CD4-positive, alpha-beta memory T cell (primary cell): ENCODE data around the gene HSD11B1. TPM values are rescaled to one million over a fixed set of nuclear protein-coding genes. Genes with fewer than 3 reads are reported as not detected.
A peak's percentile ranks its signal among the peaks of the same experiment; 100 is the strongest.

Experiments
- CTCF ChIA-PET: fragments of 350-600 bp; sonication (Branson Sonifier 250); formaldehyde crosslinking; loops from one replicate; lab custom pipeline; 2021; ENCODE audit warnings: inconsistent platforms; ENCODE audit not compliant: partially characterized antibody; lab: Charles Lee
- POLR2A ChIA-PET: fragments of 350-600 bp; sonication (Branson Sonifier 250); formaldehyde crosslinking; loops from one replicate; lab custom pipeline; 2021; ENCODE audit not compliant: partially characterized antibody; lab: Charles Lee
- DNase-seq, 5 donors: peaks; one replicate each; pipeline versions ENCODE4 v3.0.0 to v3.0.0-alpha.2; 2020 to 2022; ENCODE audit warnings: mixed read lengths in 1 of 5
- H3K27ac ChIP-seq: one replicate; pipeline ENCODE4 v1.7.0; 2013; ENCODE audit warnings: low read depth, low read length
- H3K27me3 ChIP-seq: 2 replicates; pipeline ENCODE4 v1.7.0; 2013; ENCODE audit warnings: mild to moderate bottlenecking, low read length, moderate library complexity; ENCODE audit not compliant: insufficient read depth
- H3K36me3 ChIP-seq: 2 replicates; pipeline ENCODE4 v1.7.0; 2013; ENCODE audit warnings: mild to moderate bottlenecking, low read length, moderate library complexity; ENCODE audit not compliant: insufficient read depth
- H3K4me1 ChIP-seq: 2 replicates; pipeline ENCODE4 v1.7.0; 2013; ENCODE audit warnings: mild to moderate bottlenecking, low read length, moderate library complexity; ENCODE audit not compliant: insufficient read depth
- H3K4me3 ChIP-seq, 2 donors: one replicate each; pipeline ENCODE4 v1.7.0; 2013; ENCODE audit warnings: low read length in 2 of 2, mild to moderate bottlenecking in 1 of 2
- H3K9me3 ChIP-seq, 2 donors: one replicate each; pipeline ENCODE4 v1.7.0; 2013; ENCODE audit warnings: low read length in 2 of 2, control low read depth in 1 of 2; ENCODE audit not compliant: control insufficient read depth in 1 of 2
- H3K27ac Mint-ChIP-seq, 7 donors: one replicate each; pipeline ENCODE4 v1.8.0; 2020 to 2021; ENCODE audit warnings: mixed read lengths in 7 of 7, mild to moderate bottlenecking in 6 of 7, inconsistent platforms in 3 of 7, moderate library complexity in 3 of 7
- H3K27me3 Mint-ChIP-seq, 2 donors: one replicate each; pipeline ENCODE4 v1.8.0; 2020 to 2021; ENCODE audit warnings: mixed read lengths in 2 of 2
- H3K36me3 Mint-ChIP-seq, 2 donors: one replicate each; pipeline ENCODE4 v1.8.0; 2020 to 2021; ENCODE audit warnings: mixed read lengths in 2 of 2, inconsistent platforms in 1 of 2, mild to moderate bottlenecking in 1 of 2
- H3K4me1 Mint-ChIP-seq, 4 donors: one replicate each; pipeline ENCODE4 v1.8.0; 2020 to 2021; ENCODE audit warnings: mixed read lengths in 4 of 4, mild to moderate bottlenecking in 1 of 4
- H3K4me3 Mint-ChIP-seq, 8 donors: one replicate each; pipeline ENCODE4 v1.8.0; 2020 to 2021; ENCODE audit warnings: mixed read lengths in 8 of 8, mild to moderate bottlenecking in 7 of 8, moderate library complexity in 6 of 8, inconsistent platforms in 3 of 8
- H3K9me3 Mint-ChIP-seq, 8 donors: one replicate each; pipeline ENCODE4 v1.8.0; 2020 to 2021; ENCODE audit warnings: mixed read lengths in 8 of 8, mild to moderate bottlenecking in 5 of 8, inconsistent platforms in 3 of 8, moderate library complexity in 1 of 8
- intact Hi-C: fragments of 100-400 bp; cut with micrococcal nuclease; formaldehyde crosslinking; loops from one replicate; pipeline ENCODE4 v1.15.1; 2023
- polyA plus RNA-seq, 2 donors: library from polyadenylated mRNA; unstranded; fragments of 300-500 nt; fragmentation: Illumina TruSeq; gene quantifications; one replicate each; pipeline ENCODE4 v1.2.3, GENCODE V29; 2021
- total RNA-seq, 2 experiments: library from RNA; stranded (reverse); gene quantifications; one replicate each; pipeline ENCODE4 v1.2.3, GENCODE V29; 2021

Gene HSD11B1
- total and polyA plus RNA-seq, 4 experiments from 2014 or later: 0.49 to 7.3 (median 5.6) TPM; not detected in 1

- Mint-ChIP-seq H3K4me1 (peaks cover 7 to 16% (median 9%) of the 10 kb centered on the region in 4 donors), H3K27ac (no peak overlapping the region)
- CTCF ChIA-PET: interaction anchor here (1.4 kb wide), 1 partner anchor 10 kb away, joined by 3 read pairs; no protein-coding TSS in a partner anchor
Observed at GRCh38 chr1:209721323-209721722, 16.7 kb downstream of the HSD11B1 start.

GRCh38 chr1:209723265-209723664, 18.6 kb downstream of the HSD11B1 start:
- intact Hi-C loops: no loop called here
- H3K27ac Mint-ChIP-seq: peak overlapping the region in 2 of 7 donors; percentile 7 to 16
- CTCF ChIA-PET: interaction anchor here (3.3 kb wide), 1 partner anchor 25 kb away, joined by 18 read pairs; no protein-coding TSS in a partner anchor

More at GRCh38 chr1:209721323-209721722, 16.7 kb downstream of the HSD11B1 start:
- Histone ChIP-seq H3K9me3 (no peaks in the 10 kb centered on the region), H3K36me3 (no peaks in the 10 kb centered on the region), H3K27ac (no peak overlapping the region), H3K4me3 (no peak overlapping the region), H3K4me1 (peaks cover 19% of the 10 kb centered on the region), H3K27me3 (no peaks in the 10 kb centered on the region)
- no peaks in the 10 kb centered on the region for H3K9me3 Mint-ChIP-seq
- no peak for DNase-seq
- peaks cover 0 to 6% of the 10 kb centered on the region in 2 donors for H3K36me3 Mint-ChIP-seq
- H3K27me3 Mint-ChIP-seq: no peaks in the 10 kb centered on the region
- POLR2A ChIA-PET: no interaction called here
- intact Hi-C loops: no loop called here
- no peak overlapping the region for H3K4me3 Mint-ChIP-seq

GRCh38 chr1:209723756-209724693, 19.4 kb downstream of the HSD11B1 start:
- Mint-ChIP-seq H3K36me3 (peaks cover 0 to 8% of the 10 kb centered on the region in 2 donors), H3K4me1 (peaks cover 11 to 22% (median 14%) of the 10 kb centered on the region in 4 donors), H3K9me3 (no peaks in the 10 kb centered on the region), H3K27ac (peak overlapping the region in 5 of 7 donors; percentile 36 to 91 (median 88)), H3K4me3 (peak overlapping the region in 4 of 8 donors; percentile 21 to 72 (median 44)), H3K27me3 (no peaks in the 10 kb centered on the region)
- no peaks in the 10 kb centered on the region for H3K27me3 ChIP-seq
- ChIA-PET CTCF (interaction anchor here (0.9 to 3.3 kb wide), 3 partner anchors 11 to 24 kb away, joined by 4 to 18 read pairs (median 4); no protein-coding TSS in a partner anchor), POLR2A (interaction anchor here (2.5 kb wide), 1 partner anchor 45 kb away, joined by 11 read pairs; no protein-coding TSS in a partner anchor)
- H3K4me3 ChIP-seq: no peak overlapping the region
- intact Hi-C loops: no loop called here
- H3K36me3 ChIP-seq: no peaks in the 10 kb centered on the region
- no peak overlapping the region for H3K27ac ChIP-seq
- peak in 1 of 5 donors; percentile 5 for DNase-seq
- peaks cover 19% of the 10 kb centered on the region for H3K4me1 ChIP-seq
- no peaks in the 10 kb centered on the region for H3K9me3 ChIP-seq

More at GRCh38 chr1:209723265-209723664, 18.6 kb downstream of the HSD11B1 start:
- no peaks in the 10 kb centered on the region for H3K27me3 ChIP-seq
- Mint-ChIP-seq H3K4me3 (no peak overlapping the region), H3K4me1 (peaks cover 11 to 22% (median 14%) of the 10 kb centered on the region in 4 donors), H3K36me3 (peaks cover 0 to 8% of the 10 kb centered on the region in 2 donors), H3K9me3 (no peaks in the 10 kb centered on the region), H3K27me3 (no peaks in the 10 kb centered on the region)
- no peaks in the 10 kb centered on the region for H3K9me3 ChIP-seq
- POLR2A ChIA-PET: interaction anchor here (2.5 kb wide), 1 partner anchor 46 kb away, joined by 11 read pairs; no protein-coding TSS in a partner anchor
- H3K36me3 ChIP-seq: no peaks in the 10 kb centered on the region
- no peak overlapping the region for H3K27ac ChIP-seq
- no peak for DNase-seq
- peaks cover 19% of the 10 kb centered on the region for H3K4me1 ChIP-seq
- no peak overlapping the region for H3K4me3 ChIP-seq

DNA sequence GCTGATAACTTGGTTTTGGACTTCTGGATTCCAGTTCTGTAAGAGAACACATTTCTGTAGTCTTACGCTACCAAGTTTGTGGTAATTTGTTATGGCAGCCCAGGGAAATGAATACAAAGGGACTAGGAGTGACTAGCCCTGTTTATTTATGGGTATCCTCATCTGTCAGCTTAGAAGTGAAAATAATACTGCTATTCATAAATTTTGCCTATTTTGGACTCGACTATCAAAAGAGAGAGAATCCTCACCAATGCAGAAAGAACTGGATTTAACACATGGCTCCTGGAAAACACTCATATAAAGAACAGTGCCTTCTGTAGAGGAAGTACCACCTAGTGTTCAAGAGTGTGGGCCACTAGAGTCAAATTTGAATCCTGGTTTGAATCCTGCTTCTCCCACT, 22.6 kb downstream of the HSD11B1 start:
- H3K27ac ChIP-seq: no peak overlapping the region
- no peaks in the 10 kb centered on the region for H3K36me3 ChIP-seq
- H3K27me3 Mint-ChIP-seq: no peaks in the 10 kb centered on the region
- no peak overlapping the region for H3K4me3 Mint-ChIP-seq
- peaks cover 19% of the 10 kb centered on the region for H3K4me1 ChIP-seq
- POLR2A ChIA-PET: interaction anchor here (1.0 to 1.4 kb wide), 2 partner anchors 10 to 41 kb away, joined by 3 to 7 read pairs; no protein-coding TSS in a partner anchor
- H3K27me3 ChIP-seq: no peaks in the 10 kb centered on the region
- intact Hi-C loops: no loop called here
- CTCF ChIA-PET: interaction anchor here (0.8 to 2.4 kb wide), 3 partner anchors 10 to 36 kb away, joined by 3 to 13 read pairs (median 4); no protein-coding TSS in a partner anchor
- H3K9me3 ChIP-seq: no peaks in the 10 kb centered on the region
- no peak overlapping the region for H3K4me3 ChIP-seq
- H3K9me3 Mint-ChIP-seq: no peaks in the 10 kb centered on the region
- H3K27ac Mint-ChIP-seq: no peak overlapping the region
- H3K36me3 Mint-ChIP-seq: peaks cover 0 to 3% of the 10 kb centered on the region in 2 donors
- peaks cover 11 to 22% (median 14%) of the 10 kb centered on the region in 4 donors for H3K4me1 Mint-ChIP-seq
- no peak for DNase-seq

- H3K27ac Mint-ChIP-seq: no peak overlapping the region
- no peak overlapping the region for H3K27ac ChIP-seq
- H3K9me3 ChIP-seq: no peaks in the 10 kb centered on the region
- H3K4me3 Mint-ChIP-seq: no peak overlapping the region
- no peaks in the 10 kb centered on the region for H3K27me3 ChIP-seq
- peaks cover 11 to 22% (median 14%) of the 10 kb centered on the region in 4 donors for H3K4me1 Mint-ChIP-seq
- H3K36me3 Mint-ChIP-seq: peaks cover 0 to 3% of the 10 kb centered on the region in 2 donors
- no peak for DNase-seq
- H3K4me3 ChIP-seq: no peak overlapping the region
- peaks cover 19% of the 10 kb centered on the region for H3K4me1 ChIP-seq
- no peaks in the 10 kb centered on the region for H3K36me3 ChIP-seq
- ChIA-PET POLR2A (interaction anchor here (1.0 to 1.9 kb wide), 3 partner anchors 9 to 45 kb away, joined by 3 to 7 read pairs (median 6); no protein-coding TSS in a partner anchor), CTCF (interaction anchor here (0.7 to 2.4 kb wide), 7 partner anchors 10 to 161 kb away, joined by 3 to 13 read pairs (median 3); no protein-coding TSS in a partner anchor)
- intact Hi-C loops: no loop called here
- no peaks in the 10 kb centered on the region for H3K27me3 Mint-ChIP-seq
- H3K9me3 Mint-ChIP-seq: no peaks in the 10 kb centered on the region
Observed at GRCh38 chr1:209727785-209728184, 23.1 kb downstream of the HSD11B1 start.

GRCh38 chr1:209728466-209728865, 23.8 kb downstream of the HSD11B1 start:
- Histone ChIP-seq H3K4me3 (no peak overlapping the region), H3K4me1 (peaks cover 18% of the 10 kb centered on the region), H3K9me3 (no peaks in the 10 kb centered on the region), H3K27ac (no peak overlapping the region), H3K36me3 (no peaks in the 10 kb centered on the region), H3K27me3 (no peaks in the 10 kb centered on the region)
- H3K4me3 Mint-ChIP-seq: no peak overlapping the region
- no peaks in the 10 kb centered on the region for H3K27me3 Mint-ChIP-seq
- ChIA-PET POLR2A (interaction anchor here (1.0 to 1.9 kb wide), 3 partner anchors 8 to 45 kb away, joined by 3 to 7 read pairs (median 6); no protein-coding TSS in a partner anchor), CTCF (interaction anchor here (0.8 to 2.4 kb wide), 6 partner anchors 16 to 161 kb away, joined by 3 to 13 read pairs (median 3); no protein-coding TSS in a partner anchor)
- H3K27ac Mint-ChIP-seq: no peak overlapping the region
- DNase-seq: no peak
- peaks cover 0 to 2% (median 0%) of the 10 kb centered on the region in 8 donors for H3K9me3 Mint-ChIP-seq
- peaks cover 11 to 22% (median 14%) of the 10 kb centered on the region in 4 donors for H3K4me1 Mint-ChIP-seq
- peaks cover 0 to 3% of the 10 kb centered on the region in 2 donors for H3K36me3 Mint-ChIP-seq
- intact Hi-C loops: no loop called here
